AG10803 (cell line): ENCODE results near the gene ZKSCAN3.
A peak's percentile ranks its signal among the peaks of the same experiment; 100 is the strongest.

ENCODE experiments used
- DNase-seq: peaks from one replicate; pipeline ENCODE4 v3.0.0; 2010; ENCODE audit warnings: low read depth
- H3K4me3 ChIP-seq: 2 replicates; pipeline ENCODE4 v1.5.1; 2011; ENCODE audit warnings: mild to moderate bottlenecking, low read length, control low read depth
- CTCF ChIP-seq: conservative IDR thresholded peaks from 2 replicates; pipeline ENCODE4 v1.5.1; 2011; ENCODE audit warnings: mild to moderate bottlenecking, low read length, control low read depth, inconsistent platforms

The ZKSCAN3 gene

GRCh38 chr6:28335040-28335563, 14.6 kb upstream of the ZKSCAN3 start:
- no peak for DNase-seq
- H3K4me3 ChIP-seq = peak overlapping the region; percentile 86

GRCh38 chr6:28335564-28336283, 14.0 kb upstream of the ZKSCAN3 start, which contains the start of gene ZSCAN31:
TSS of gene ZSCAN31 (minus strand) at chr6:28336148. CDS start at chr6:28329683, 6,465 bp downstream.
- no peak for TF ChIP-seq CTCF
- peak within 1 kb of the TSS; percentile 86 for H3K4me3 ChIP-seq
- peak; percentile 95 for DNase-seq

More at GRCh38 chr6:28335040-28335563, 14.6 kb upstream of the ZKSCAN3 start:
- no peak for TF ChIP-seq CTCF

GRCh38 chr6:28336284-28337120, 13.2 kb upstream of the ZKSCAN3 start:
- DNase-seq = peak; percentile 17
- no peak for TF ChIP-seq CTCF
- peak overlapping the region; percentile 86 for H3K4me3 ChIP-seq

- H3K4me3 ChIP-seq = no peak overlapping the region; the same call in 1 of the 2 replicates
- no peak for TF ChIP-seq CTCF
- DNase-seq = no peak
These were observed 12.6 kb upstream of the ZKSCAN3 start for GRCh38 chr6:28337121-28337520.

DNA sequence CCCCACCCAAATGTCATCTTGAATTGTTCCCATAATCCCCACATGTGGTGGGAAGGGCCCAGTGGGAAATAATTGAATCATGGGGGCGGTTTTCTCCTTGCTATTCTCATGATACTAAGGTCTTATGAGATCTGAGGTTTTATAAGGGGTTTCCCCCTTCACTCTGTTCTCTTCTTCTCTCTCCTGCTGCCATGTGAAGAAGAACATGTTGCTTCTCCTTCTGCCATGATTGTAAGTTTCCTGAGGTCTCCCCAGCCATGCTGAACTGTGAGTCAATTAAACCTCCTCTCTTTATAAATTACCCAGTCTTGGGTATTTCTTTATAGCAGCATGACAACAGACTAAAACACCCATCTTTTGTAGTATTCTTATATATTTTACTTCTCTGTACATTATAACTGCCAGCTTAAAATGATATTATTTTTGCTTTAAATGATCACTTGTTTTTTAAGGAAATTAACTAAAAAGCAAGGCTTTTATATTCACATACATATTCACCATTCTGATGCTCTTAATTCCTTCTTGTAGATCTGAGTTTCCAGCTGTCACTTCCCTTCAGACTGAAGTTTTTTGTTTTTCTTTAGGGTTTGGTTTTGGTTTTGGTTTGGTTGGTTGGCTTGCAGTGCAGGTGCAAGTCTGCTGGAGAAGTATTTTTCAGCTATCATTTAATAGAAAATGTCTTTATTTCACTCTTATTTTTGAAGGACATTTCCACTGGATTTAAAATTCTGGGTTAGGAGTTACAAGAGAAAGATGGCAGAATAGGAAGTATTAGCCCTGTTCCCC, 9.2 kb upstream of the ZKSCAN3 start:
- no peak overlapping the region for H3K4me3 ChIP-seq
- DNase-seq = no peak
- no peak for TF ChIP-seq CTCF

DNA sequence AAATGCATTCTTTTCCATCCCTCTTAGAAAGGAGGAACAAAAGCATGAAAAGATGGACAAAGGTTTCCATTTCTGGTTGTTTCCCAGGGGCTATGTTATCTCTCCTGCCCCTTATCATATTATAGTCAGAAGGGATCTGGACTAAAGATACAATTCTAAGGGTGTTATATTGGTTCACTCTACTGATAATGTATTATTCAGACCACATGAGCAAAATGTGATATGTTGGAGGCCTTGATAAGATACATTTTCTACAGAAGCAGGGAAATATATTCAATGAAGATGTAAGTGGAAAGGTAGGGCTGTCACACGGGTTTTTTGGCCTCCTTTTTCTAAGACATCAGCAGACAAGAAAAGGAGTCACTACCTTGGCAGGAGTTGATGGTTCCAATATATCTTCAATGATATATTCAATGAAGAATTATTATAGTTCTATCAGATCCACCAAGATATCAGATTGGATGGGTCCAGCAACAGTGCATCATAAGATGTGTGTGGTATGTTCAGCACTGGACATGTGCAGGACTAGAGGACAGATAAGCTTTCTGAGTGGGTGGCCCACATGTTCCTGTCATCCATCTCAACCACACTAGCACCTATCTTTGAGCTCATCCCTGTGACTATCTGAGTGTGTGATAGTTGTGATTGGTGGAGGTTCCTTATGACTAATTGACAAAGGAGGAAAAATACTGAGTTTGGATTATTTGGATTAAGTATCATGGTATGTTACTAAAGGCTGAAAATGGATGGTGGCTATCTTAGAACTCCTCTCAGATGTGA, 5.7 kb upstream of the ZKSCAN3 start:
- TF ChIP-seq CTCF = no peak
- DNase-seq = no peak
- H3K4me3 ChIP-seq = no peak overlapping the region
